MM.1S (cell line): ENCODE measurements around the gene MACROD2.

Experiments used
- CTCF ChIP-seq: fragments of 300-600 bp; sonication (generic); IDR thresholded peaks from 2 replicates; pipeline ENCODE4 v1.5.1; 2016; ENCODE audit warnings: antibody characterized with exemption, low read length, mixed read lengths
- EZH2phosphoT487 ChIP-seq: fragments of 300-600 bp; sonication (generic); IDR thresholded peaks from 2 replicates; pipeline ENCODE4 v1.6.1; 2018; ENCODE audit warnings: antibody characterized with exemption, low read length

GRCh38 chr20:15911581-15911980, 1916.3 kb downstream of the MACROD2 start:
- TF ChIP-seq CTCF: no peak
- TF ChIP-seq EZH2phosphoT487: no peak
